ENCODE measurements around the gene IL11RA.

DNA sequence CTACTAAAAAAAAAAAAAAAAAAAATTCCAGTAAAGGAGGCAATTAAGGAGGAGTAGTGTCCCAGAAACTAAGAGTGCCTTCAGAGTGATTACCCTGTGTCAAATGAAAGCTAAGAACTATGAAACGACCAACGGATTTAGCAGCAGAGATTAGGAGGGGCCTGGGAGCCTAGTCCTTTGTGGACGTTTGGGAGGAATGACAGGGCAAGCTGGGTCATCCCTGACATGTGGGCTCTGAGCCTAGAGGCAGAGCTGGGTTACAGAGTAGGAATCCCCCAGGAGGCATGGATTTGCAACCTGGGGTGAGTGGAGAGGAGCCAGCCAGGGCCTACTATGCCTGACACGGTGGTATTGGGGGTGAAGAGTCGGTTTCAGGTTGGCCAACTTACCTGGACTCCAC, 18.8 kb upstream of the IL11RA start:
- TF ChIP-seq, protein P1, sequence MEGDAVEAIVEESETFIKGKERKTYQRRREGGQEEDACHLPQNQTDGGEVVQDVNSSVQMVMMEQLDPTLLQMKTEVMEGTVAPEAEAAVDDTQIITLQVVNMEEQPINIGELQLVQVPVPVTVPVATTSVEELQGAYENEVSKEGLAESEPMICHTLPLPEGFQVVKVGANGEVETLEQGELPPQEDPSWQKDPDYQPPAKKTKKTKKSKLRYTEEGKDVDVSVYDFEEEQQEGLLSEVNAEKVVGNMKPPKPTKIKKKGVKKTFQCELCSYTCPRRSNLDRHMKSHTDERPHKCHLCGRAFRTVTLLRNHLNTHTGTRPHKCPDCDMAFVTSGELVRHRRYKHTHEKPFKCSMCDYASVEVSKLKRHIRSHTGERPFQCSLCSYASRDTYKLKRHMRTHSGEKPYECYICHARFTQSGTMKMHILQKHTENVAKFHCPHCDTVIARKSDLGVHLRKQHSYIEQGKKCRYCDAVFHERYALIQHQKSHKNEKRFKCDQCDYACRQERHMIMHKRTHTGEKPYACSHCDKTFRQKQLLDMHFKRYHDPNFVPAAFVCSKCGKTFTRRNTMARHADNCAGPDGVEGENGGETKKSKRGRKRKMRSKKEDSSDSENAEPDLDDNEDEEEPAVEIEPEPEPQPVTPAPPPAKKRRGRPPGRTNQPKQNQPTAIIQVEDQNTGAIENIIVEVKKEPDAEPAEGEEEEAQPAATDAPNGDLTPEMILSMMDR (IDR thresholded peaks at IDR 0.05; ENCODE audit: extremely low read depth in 1 of 2, insufficient read depth in 1 of 2, low read depth in 1 of 2, low read length in 2 of 2), result no peak
- TF ChIP-seq POLR2A (IDR thresholded peaks at IDR 0.05; ENCODE audit: low read depth, low read length), result no peak
- TF ChIP-seq GATA2 (IDR thresholded peaks at IDR 0.05; ENCODE audit: insufficient read depth, insufficient read length, low read depth, low read length), result no peak
- TF ChIP-seq, protein P2, sequence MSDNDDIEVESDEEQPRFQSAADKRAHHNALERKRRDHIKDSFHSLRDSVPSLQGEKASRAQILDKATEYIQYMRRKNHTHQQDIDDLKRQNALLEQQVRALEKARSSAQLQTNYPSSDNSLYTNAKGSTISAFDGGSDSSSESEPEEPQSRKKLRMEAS (IDR thresholded peaks at IDR 0.05; ENCODE audit: insufficient read depth, insufficient read length), result no peak
- TF ChIP-seq POLR2AphosphoS5 (IDR thresholded peaks at IDR 0.05; ENCODE audit: insufficient read depth, low read depth, low read length), result no peak
- no peak for TF ChIP-seq JUN (IDR thresholded peaks at IDR 0.05; ENCODE audit: borderline replicate concordance, insufficient read depth, insufficient read length, low read depth)
- TF ChIP-seq EZH2 (IDR thresholded peaks at IDR 0.05; ENCODE audit: borderline replicate concordance, low read depth, low read length, severe bottlenecking), result no peak
